GM12874 (cell line): ENCODE data around the gene ERICH6.

ENCODE experiments used
- CTCF ChIP-seq: IDR thresholded peaks from 2 replicates; pipeline ENCODE4 v1.5.1; 2011; ENCODE audit warnings: low read depth, mild to moderate bottlenecking, control low read depth, low read length, moderate library complexity; ENCODE audit not compliant: insufficient read depth

ERICH6 gene

DNA sequence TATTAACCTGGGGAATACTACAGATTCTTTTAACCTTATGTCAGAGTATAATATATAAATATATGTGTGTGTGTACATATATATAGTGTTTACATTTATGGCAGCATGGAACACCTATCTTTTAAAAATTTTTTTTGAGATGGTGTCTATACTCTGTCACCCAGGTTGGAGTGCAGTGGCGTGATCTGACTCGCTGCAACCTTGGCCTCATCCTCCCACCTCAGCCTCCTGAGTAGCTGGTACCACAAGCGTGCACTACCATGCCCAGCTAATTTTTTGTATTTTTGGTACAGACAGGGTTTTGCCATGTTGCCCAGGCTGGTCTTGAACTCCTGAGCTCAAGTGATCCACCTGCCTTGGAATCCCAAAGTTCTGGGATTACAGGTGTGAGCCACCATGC, 18.5 kb upstream of the ERICH6 start:
- no peak for TF ChIP-seq CTCF

DNA sequence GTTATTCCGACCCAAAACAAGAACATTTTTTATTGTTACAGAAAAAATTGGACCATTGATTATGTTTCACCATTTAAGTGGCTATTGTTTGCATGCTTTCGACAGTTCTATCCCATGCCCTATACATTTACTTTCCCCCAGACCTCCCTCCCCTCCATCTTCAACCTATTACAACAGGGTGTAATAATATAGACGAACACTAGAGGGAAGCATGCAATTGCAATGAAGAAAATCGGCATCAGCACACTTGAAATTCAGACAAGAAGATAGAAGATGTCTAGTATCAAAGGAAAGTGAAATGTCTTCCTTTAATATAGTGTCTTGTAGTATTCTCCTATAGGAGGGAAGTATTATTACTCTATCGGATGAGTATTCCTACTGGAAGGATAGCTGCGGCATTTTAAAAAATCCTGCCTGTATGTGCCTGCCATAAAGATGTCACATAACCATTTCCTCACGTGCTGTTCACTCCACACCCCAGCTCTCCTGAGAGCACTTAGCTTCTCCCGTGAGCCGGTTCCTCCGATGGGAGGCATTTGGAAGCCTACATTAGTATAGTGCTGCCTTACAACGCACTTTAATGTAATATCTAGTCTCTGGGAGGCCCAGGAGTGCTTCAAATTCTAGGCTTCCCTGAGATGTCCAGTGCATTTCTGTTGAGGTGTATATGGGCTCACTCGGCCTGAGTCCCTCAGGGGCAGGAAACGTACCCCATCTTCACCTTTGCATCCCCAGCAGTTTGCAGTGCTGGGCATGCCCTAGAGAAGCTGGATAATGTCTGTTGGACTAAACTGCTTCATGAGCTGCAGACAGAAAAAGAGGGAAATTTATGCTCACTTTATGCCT, 17.8 kb upstream of the ERICH6 start:
- TF ChIP-seq CTCF = peak; percentile 52; the same call in 1 of the 2 replicates

DNA sequence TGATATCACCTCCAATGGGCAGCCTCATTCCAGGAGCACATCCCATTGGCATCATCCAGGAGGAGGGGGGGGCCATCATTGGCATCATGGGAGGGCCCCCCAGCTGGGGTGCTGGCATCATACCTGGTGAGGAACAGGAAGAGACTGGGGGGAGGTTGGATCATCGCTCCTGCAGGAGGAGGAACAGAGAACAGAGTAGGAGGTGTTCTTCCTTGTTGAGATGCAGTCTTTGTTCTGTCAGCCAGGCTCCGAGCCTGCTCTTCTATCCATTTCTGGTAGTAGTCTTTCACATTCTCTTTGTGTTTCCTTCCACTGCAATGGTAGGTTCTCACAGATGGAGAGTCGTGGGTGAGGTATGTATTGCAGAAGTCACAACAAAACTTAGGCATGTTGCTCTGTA, 16.7 kb upstream of the ERICH6 start:
- TF ChIP-seq CTCF = no peak

DNA sequence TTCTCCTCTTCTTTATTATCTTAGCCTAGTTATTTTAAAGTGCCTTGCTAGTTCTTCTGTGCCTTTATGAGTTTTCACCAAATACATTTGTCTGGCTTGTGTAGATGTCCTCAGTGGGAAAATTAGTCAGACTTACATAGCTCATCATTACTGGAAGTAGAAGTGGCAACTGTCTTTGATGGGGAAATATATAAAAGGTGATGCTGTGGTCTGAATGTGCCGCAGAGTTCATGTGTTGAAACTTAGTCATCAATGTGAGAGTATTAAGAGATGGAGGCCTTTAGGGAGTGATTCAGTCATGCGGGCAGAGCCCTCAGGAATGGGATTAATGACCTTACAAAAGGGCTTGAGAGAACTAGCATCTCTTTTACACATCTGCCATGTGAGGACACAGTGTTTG, 6.4 kb upstream of the ERICH6 start:
- TF ChIP-seq CTCF = no peak

- no peak for TF ChIP-seq CTCF
These were observed 393 bp downstream of the ERICH6 start for GRCh38 chr3:150703299-150703755.

- no peak for TF ChIP-seq CTCF
These were observed 4.6 kb downstream of the ERICH6 start for GRCh38 chr3:150699068-150699639.

- no peak for TF ChIP-seq CTCF
These were observed 6.1 kb downstream of the ERICH6 start for GRCh38 chr3:150697646-150698045.
